GM21825 (cell line): Measurements from ENCODE around the gene THSD4.
"Not testable (repeated sequence)": the region's sequence is repeated elsewhere in the genome, so short reads cannot be mapped to it uniquely, and the experiment has no call there.

Experiments used
- ATAC-seq: cut with Tn5 transposase; IDR thresholded peaks from one replicate; pipeline ENCODE4 v1.9.1; 2021; ENCODE audit warnings: mild to moderate bottlenecking, moderate library complexity; ENCODE audit not compliant: unreplicated experiment

Gene THSD4

DNA sequence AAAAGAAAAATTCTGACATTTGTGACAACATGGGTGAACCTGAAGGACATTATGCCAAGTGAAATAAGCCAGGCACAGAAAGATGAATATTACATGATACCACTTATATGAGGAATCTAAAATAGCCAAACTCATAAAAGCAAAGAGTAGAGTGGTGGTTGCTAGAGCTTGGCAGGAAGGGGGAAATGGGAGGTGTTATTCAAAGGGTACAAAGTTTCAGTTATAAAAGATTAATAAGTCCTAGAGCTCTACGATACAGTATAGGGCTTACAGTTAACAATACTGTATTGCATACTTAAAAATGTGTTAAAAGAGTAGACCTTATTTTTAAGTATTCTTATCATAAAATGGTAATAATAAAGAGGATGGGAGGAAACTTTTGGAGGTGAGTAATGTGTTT lies 583.5 kb downstream of the THSD4 start:
- ATAC-seq: no peak

DNA sequence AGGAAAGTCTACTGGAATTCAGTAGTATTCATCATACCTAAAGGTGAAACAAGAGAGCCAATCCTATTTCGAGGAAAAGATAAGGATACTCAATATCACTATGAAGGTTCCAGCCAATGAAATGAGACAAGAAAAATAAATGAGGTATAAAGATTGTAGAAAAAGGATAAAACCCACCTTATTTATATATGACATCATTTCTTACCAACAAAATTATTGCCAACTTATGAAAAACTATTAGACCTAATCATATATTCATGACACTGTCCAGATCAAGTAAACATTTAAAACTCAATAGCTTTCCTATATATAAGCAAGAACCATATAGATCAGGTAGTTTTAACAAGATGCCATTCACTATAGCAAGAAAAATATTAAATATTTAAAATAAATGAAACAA lies 584.7 kb downstream of the THSD4 start:
- ATAC-seq: no peak

GRCh38 chr15:71701808-71702207 lies 586.5 kb downstream of the THSD4 start:
- no peak for ATAC-seq

GRCh38 chr15:71702496-71702895 lies 587.2 kb downstream of the THSD4 start:
- no peak for ATAC-seq

DNA sequence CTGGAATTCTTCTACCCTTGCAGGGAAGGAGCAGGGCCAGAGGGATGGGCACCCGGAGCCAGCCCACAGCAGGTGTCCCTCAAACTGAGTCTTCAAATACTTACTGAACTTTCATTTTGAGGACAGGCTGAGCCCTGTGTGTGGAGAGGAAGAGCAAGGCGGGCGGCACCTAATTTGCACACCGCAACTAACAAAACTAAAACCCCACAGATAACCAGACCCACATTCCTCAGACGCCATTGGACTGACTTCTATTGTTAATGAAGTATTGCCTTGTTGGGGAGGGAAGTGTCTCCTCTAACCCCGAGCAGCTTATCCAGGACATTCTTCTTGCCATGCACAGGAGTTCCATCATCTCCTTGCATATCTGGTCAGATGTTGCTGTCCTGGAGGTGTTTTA lies 589.9 kb downstream of the THSD4 start:
- no peak for ATAC-seq

GRCh38 chr15:71706461-71707229 lies 591.4 kb downstream of the THSD4 start:
- no peak for ATAC-seq

- ATAC-seq: no peak
These were observed 592.2 kb downstream of the THSD4 start for GRCh38 chr15:71707230-71708050.

DNA sequence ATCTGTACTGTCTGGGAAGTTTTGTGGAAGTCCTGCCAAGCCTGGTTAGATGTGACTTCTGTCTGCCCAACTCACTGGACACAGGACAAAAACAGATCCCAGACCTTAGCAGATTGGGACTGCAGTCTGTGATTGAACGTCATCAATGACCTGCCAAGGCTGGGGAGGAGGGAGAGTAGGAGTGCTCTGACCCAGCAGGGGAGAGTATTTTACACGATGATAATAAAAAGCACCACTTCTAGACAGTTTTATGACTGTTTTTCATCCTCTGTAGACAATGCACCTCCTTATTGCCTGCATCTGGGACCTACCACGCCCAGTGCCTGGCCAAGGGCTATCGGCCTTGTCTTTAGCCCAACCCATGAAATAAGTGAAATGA lies 592.8 kb downstream of the THSD4 start:
- ATAC-seq: no peak

GRCh38 chr15:71708741-71709140 lies 593.5 kb downstream of the THSD4 start:
- no peak for ATAC-seq

GRCh38 chr15:71709808-71710418 lies 594.6 kb downstream of the THSD4 start:
- ATAC-seq: no peak

- no peak for ATAC-seq
These were observed 596.9 kb downstream of the THSD4 start for GRCh38 chr15:71712182-71712581.

DNA sequence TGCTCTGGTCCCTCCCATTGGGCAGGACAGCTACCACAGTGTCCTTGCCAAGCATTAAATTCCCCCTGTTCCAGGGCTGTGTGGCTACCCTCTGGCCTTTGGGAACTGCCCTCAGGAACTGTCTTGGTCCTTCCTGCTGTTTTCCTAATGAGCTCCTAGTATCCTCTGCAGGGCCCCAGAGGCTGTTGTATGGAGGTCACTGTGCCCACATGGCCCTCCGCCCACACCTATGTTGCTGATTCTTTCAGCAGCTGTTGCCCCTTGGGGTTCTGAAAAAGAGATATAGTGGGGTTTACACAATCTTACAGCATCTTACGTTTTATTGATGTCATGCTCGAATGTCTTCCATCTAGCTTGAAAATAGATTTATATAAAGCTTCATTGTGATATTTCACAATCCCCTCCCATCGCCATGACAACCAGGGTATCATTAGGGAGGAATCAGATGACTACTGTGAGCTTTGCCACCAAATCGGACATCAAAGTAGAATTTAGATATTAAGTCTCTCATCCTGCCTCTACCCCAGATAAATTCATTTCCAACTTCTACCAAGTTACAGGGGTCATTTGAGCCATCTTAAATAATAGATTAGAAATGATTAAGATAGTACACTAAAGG lies 598.0 kb downstream of the THSD4 start:
- ATAC-seq: no peak

GRCh38 chr15:71715914-71716313 lies 600.6 kb downstream of the THSD4 start:
- ATAC-seq: no peak

- ATAC-seq: no peak
These were observed 601.7 kb downstream of the THSD4 start for GRCh38 chr15:71716990-71717389.

DNA sequence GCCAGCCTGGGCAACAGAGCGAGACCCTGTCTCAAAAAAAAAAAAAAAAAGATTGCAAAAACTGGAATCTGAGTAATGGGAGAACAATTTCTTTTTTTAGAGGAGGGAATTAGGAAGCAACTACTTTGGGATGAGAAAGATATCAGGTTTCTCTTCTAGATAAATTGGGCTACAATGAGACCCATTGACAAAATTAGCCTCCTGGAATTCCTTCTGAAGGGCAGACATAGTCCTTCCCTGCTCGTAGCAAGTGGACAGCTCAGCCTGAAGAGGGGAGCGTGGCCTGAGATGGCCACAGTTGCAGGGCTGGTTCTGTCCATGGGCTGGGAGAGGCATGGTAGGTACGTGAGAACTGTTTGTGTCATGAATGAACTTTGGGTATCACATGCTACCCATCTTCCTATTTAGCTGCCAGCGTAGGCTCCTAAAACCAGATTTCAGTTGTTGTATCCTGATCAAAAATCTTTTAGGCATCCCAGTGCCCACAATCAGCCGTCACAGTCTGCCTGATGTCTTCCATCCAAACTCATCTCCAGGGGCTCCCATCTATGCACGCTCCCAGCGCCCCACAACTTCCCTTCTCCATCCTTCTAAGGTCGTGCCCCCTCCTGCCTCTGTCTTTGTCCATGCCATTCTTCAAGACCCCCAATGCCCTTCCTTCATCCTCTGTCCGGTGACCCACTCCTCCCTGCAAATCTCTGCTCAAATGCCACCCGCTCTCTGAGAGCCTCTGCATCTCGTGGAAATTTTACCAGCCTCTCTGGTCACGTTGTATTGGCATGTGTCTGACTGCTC lies 603.0 kb downstream of the THSD4 start:
- ATAC-seq: no peak

DNA sequence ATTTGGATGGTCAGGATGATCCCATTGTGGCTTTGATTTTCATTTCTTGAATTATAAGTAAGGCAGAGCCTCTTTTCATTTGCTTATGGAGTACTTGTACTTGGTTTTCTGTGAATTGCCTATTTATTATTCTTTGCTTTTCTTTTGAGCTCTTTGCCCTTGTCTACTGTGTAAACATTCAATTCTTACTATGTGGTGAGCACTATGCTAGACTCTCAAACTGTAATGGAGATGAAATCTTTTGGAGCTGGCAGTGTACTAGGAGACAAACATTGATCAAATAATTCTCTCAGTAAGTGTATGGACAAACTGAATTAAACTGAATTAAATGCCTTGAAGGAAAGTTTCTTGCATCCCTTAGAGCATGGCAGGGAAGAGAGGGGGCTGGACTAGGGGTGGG lies 608.1 kb downstream of the THSD4 start:
- no peak for ATAC-seq

DNA sequence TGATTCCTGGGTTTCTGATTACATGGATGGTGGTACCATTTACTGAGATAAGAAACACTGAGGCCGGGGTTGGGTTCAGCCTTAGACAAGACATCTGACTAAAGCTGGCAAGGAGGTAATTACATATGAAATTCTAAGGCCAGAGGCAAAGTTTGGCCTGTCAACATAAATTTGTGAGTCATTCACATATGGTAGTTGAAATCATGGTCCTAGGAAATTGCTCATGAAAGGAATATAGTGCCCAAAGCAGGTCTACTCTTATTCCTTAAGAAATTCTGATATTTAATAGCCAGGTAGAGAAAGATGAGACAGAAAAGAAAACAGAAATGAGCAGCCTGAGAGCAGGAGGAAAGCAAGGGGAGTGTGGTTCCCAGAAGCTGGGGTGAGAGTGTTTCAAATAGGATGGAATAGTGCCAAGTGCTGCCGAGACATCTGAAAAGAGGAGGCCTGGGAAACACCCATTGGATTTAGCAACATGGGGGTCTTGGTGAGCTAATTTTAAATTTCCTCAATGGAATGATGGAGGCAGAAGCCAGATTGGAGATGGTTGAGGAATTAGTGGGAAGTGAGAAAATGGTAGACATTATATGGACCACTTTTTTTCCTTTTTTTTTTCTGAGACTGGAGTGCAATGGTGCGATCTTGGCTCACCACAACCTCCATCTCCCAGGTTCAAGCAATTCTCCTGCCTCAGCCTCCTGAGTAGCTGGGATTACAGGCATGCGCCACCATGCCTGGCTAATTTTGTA lies 610.1 kb downstream of the THSD4 start:
- ATAC-seq: not testable (repeated sequence)

DNA sequence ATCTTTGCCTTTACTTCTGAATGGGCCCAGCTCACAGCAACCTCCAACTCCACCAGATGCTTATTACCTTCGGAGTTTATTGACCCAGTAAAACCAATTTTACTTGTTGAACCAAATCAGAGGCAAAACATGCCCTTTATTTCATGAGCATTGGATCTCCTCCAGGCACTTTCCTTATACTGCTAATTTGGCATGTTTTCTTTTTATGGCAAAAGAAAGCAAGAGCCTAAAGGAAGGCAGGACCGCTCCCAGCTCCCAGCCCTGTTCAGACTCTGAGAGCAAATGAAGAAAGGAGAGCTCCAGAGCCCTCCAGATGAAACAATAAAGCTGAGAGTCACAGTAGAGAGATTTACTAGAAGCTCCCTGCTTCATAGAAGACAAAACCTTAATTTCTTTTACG lies 613.6 kb downstream of the THSD4 start:
- no peak for ATAC-seq

DNA sequence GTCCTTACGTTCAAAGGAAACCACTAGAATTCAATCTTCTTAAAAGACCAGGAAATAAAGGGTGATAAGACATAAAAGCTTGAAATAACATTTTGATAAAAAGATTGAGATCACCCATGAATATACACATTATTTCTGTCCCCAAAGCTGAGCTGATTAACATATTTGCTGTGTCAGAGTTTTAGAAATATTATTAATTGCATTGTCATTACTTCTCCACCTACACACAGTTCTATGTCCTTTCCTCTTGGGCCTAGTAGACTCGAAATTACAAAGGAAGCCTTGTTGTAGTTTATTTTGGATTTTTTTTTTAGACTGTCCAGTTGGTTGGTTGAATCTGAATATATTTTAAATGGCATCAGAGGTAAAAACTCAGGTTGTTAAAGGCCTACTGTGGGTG lies 614.0 kb downstream of the THSD4 start:
- ATAC-seq: no peak
